ENCODE results near the gene VCAM1. TPM values are rescaled to one million over a fixed set of nuclear protein-coding genes. Genes with fewer than 3 reads are reported as not detected.

The VCAM1 gene
- total RNA-seq, 1 donor from 2014 or later, result 6.1 TPM

DNA sequence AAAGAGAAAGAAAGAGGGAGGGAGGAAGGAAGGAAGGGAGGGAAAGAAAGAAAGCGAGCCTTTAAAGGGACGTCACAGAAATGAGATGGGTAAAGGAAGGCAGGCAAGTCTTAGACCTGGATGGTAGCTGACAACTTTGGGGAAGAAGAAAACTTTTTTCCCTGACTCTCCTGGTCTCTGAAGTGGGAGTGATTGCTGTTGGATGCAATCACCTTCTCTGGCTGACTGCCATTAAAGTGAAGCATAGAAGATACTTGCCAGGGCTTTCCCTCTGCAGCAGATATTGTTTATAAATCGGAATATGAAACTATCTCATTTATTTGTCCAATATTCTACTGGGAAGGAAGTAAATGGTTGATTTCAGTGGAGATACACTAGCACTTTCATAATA is 27.0 kb downstream of the VCAM1 start:
- H3K9me3 Mint-ChIP-seq (ENCODE audit: low read depth), result peaks cover 13% of the 10 kb centered on the region
- H3K4me1 Mint-ChIP-seq (ENCODE audit: low read depth), result no peaks in the 10 kb centered on the region
- H3K4me3 Mint-ChIP-seq (ENCODE audit: unreplicated experiment), result no peak overlapping the region
- H3K36me3 Mint-ChIP-seq (ENCODE audit: low read depth), result no peaks in the 10 kb centered on the region
- DNase-seq (ENCODE audit: low spot score), result no peak
- peaks cover 3% of the 10 kb centered on the region for H3K27me3 Mint-ChIP-seq (ENCODE audit: low read depth)
- TF ChIP-seq, protein P1, sequence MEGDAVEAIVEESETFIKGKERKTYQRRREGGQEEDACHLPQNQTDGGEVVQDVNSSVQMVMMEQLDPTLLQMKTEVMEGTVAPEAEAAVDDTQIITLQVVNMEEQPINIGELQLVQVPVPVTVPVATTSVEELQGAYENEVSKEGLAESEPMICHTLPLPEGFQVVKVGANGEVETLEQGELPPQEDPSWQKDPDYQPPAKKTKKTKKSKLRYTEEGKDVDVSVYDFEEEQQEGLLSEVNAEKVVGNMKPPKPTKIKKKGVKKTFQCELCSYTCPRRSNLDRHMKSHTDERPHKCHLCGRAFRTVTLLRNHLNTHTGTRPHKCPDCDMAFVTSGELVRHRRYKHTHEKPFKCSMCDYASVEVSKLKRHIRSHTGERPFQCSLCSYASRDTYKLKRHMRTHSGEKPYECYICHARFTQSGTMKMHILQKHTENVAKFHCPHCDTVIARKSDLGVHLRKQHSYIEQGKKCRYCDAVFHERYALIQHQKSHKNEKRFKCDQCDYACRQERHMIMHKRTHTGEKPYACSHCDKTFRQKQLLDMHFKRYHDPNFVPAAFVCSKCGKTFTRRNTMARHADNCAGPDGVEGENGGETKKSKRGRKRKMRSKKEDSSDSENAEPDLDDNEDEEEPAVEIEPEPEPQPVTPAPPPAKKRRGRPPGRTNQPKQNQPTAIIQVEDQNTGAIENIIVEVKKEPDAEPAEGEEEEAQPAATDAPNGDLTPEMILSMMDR (IDR thresholded peaks at IDR 0.05), result no peak
- no peak overlapping the region for H3K27ac Mint-ChIP-seq (ENCODE audit: unreplicated experiment)

DNA sequence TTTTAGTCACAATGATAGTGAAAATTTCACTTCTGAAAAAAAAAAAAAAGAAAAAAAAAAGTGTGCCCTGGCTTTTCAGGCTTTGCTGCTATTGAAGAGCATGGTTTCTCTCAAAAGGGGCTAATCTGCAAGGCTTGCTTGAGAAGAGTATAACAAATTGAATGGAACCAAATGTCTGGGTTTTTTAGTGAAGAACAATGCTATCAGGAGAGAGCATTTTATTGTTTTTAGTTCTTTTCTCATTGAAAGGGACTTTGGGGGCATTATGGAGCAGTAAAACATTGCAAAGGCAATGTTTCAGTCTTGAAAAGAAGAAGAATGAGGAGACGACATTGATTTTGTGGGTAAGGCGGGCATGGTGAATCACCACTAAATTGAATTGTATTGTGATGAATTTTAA is 28.2 kb downstream of the VCAM1 start:
- no peaks in the 10 kb centered on the region for H3K4me1 Mint-ChIP-seq (ENCODE audit: low read depth)
- H3K4me3 Mint-ChIP-seq (ENCODE audit: unreplicated experiment), result no peak overlapping the region
- peaks cover 13% of the 10 kb centered on the region for H3K9me3 Mint-ChIP-seq (ENCODE audit: low read depth)
- no peak for DNase-seq (ENCODE audit: low spot score)
- H3K27me3 Mint-ChIP-seq (ENCODE audit: low read depth), result peaks cover 3% of the 10 kb centered on the region
- no peak overlapping the region for H3K27ac Mint-ChIP-seq (ENCODE audit: unreplicated experiment)
- TF ChIP-seq, protein P1 (IDR thresholded peaks at IDR 0.05), result no peak
- peaks cover 1% of the 10 kb centered on the region for H3K36me3 Mint-ChIP-seq (ENCODE audit: low read depth)

DNA sequence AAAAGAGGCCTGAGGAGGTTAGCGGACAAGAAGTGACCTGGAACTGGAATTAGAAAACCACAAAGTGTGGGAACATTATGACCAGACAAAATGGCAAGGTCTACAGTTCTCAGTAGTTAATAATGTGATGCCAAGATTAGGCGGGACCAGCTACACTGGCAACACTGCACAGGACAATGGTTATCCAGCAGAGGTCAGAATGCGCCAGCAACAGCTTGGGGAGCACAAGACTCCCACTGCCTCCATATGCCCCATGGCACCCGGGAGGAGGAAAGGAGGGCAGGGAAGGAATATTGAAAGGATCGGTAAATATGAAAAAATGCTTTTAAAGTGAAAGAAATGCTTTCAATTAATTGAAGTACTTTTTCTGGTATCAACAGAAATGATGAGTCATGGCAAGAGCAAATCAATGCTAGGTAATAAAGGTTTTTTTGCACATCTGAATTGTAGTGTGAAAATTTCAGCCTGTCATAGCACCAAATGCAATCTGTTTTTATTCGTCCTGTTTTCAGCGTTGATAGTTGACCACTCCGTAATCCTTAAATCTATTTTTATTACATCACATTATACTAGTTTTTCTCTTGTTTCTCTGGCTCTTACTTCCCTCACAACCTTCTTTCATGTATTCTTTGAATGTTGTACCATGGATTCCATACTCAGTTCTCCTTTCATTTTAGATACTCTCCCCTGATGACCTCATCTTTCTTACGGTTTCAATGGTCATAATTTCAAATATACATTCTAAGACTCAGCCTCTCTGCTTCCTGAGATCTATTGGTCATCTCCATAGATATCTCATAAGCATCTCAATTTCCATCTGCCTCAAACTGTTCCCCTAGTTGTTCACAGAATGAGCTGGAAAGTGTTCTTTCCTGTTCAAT is 30.7 kb downstream of the VCAM1 start:
- H3K4me1 Mint-ChIP-seq (ENCODE audit: low read depth), result no peaks in the 10 kb centered on the region
- H3K4me3 Mint-ChIP-seq (ENCODE audit: unreplicated experiment), result no peak overlapping the region
- TF ChIP-seq, protein P1 (IDR thresholded peaks at IDR 0.05), result no peak
- no peak for DNase-seq (ENCODE audit: low spot score)
- no peak overlapping the region for H3K27ac Mint-ChIP-seq (ENCODE audit: unreplicated experiment)
- H3K27me3 Mint-ChIP-seq (ENCODE audit: low read depth), result peaks cover 3% of the 10 kb centered on the region
- H3K9me3 Mint-ChIP-seq (ENCODE audit: low read depth), result peaks cover 13% of the 10 kb centered on the region
- H3K36me3 Mint-ChIP-seq (ENCODE audit: low read depth), result peaks cover 1% of the 10 kb centered on the region

DNA sequence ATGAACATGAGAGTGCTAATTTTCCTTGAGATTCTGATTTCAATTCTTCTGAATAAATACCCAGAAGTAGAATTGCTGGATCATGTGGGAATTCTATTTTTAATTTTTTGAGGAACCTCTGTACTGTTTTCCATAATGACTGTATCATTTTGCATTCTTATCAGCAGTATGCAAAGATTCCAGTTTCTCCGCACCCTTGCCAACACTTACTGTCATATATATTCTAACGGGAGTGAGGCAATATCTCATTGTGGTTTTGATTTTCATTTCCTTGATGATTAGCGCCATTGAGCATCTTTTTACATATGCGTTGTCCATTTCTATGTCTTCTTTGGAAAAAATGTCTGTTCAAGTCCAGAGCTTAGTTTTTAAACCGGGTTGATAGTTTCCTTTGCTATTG is 33.2 kb downstream of the VCAM1 start:
- DNase-seq (ENCODE audit: low spot score), result no peak
- Mint-ChIP-seq H3K36me3 (ENCODE audit: low read depth) (peaks cover 1% of the 10 kb centered on the region), H3K27me3 (ENCODE audit: low read depth) (no peaks in the 10 kb centered on the region), H3K4me3 (ENCODE audit: unreplicated experiment) (no peak overlapping the region), H3K27ac (ENCODE audit: unreplicated experiment) (no peak overlapping the region), H3K9me3 (ENCODE audit: low read depth) (peaks cover 13% of the 10 kb centered on the region), H3K4me1 (ENCODE audit: low read depth) (no peaks in the 10 kb centered on the region)
- TF ChIP-seq, protein P1 (IDR thresholded peaks at IDR 0.05), result no peak

DNA sequence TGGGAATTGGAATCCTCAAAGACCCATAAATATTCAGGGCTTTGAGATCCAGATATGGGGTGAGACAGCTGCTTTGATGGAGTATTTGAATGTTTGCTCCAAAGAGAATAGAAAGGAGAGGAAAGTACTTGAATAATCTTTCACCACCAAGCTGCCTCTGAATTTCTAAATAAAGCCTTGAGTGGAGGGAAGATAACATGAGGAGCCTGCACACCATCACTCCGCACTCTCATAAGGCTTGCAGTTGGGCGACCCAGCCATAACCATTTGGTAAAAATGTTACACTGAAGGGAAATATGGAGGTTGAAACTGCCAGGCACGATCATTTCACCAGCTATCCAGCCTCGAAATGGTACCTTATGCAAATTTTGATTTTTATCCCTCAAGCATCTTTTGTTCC is 38.4 kb downstream of the VCAM1 start:
- no peak for DNase-seq (ENCODE audit: low spot score)
- H3K27ac Mint-ChIP-seq (ENCODE audit: unreplicated experiment), result no peak overlapping the region
- TF ChIP-seq, protein P1 (IDR thresholded peaks at IDR 0.05), result no peak
- H3K36me3 Mint-ChIP-seq (ENCODE audit: low read depth), result no peaks in the 10 kb centered on the region
- H3K4me3 Mint-ChIP-seq (ENCODE audit: unreplicated experiment), result no peak overlapping the region
- H3K4me1 Mint-ChIP-seq (ENCODE audit: low read depth), result no peaks in the 10 kb centered on the region
- H3K9me3 Mint-ChIP-seq (ENCODE audit: low read depth), result no peaks in the 10 kb centered on the region
- H3K27me3 Mint-ChIP-seq (ENCODE audit: low read depth), result peaks cover 6% of the 10 kb centered on the region
